ENCODE measurements around the gene SRMS. TPM values are rescaled to one million over a fixed set of nuclear protein-coding genes. Genes with fewer than 3 reads are reported as not detected.

SRMS gene
- total and polyA plus RNA-seq, 2 donors from 2014 or later = 0.38 TPM; not detected in 1

GRCh38 chr20:63505723-63506122 lies 41.8 kb downstream of the SRMS start:
- Histone ChIP-seq H3K36me3 (ENCODE audit: control insufficient read depth in 2 of 3, insufficient read depth in 3 of 3, low read length in 3 of 3) (no peaks in the 10 kb centered on the region), H3K27me3 (ENCODE audit: control insufficient read depth, insufficient read depth, low read length) (no peaks in the 10 kb centered on the region), H3K9me3 (ENCODE audit: control insufficient read depth in 2 of 3, insufficient read depth in 1 of 3, low read length in 3 of 3) (peaks cover 0 to 14% (median 0%) of the 10 kb centered on the region in 3 donors), H3K4me3 (ENCODE audit: low read length in 3 of 3) (no peak overlapping the region), H3K27ac (ENCODE audit: low read depth in 2 of 2, low read length in 2 of 2) (no peak overlapping the region), H3K9ac (ENCODE audit: low read length in 3 of 3) (no peak overlapping the region), H3K4me1 (ENCODE audit: control insufficient read depth in 2 of 3, insufficient read depth in 2 of 3, low read depth in 1 of 3, low read length in 3 of 3) (no peaks in the 10 kb centered on the region)
- DNase-seq (peak in 1 of 5 donors; percentile 44), FAIRE-seq (no peak)
- intact Hi-C loops (cut with DNase I) = no loop called here
- TF ChIP-seq, protein P1, sequence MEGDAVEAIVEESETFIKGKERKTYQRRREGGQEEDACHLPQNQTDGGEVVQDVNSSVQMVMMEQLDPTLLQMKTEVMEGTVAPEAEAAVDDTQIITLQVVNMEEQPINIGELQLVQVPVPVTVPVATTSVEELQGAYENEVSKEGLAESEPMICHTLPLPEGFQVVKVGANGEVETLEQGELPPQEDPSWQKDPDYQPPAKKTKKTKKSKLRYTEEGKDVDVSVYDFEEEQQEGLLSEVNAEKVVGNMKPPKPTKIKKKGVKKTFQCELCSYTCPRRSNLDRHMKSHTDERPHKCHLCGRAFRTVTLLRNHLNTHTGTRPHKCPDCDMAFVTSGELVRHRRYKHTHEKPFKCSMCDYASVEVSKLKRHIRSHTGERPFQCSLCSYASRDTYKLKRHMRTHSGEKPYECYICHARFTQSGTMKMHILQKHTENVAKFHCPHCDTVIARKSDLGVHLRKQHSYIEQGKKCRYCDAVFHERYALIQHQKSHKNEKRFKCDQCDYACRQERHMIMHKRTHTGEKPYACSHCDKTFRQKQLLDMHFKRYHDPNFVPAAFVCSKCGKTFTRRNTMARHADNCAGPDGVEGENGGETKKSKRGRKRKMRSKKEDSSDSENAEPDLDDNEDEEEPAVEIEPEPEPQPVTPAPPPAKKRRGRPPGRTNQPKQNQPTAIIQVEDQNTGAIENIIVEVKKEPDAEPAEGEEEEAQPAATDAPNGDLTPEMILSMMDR (IDR thresholded peaks at IDR 0.05; ENCODE audit: borderline replicate concordance, extremely low read depth, insufficient read depth) = no peak

DNA sequence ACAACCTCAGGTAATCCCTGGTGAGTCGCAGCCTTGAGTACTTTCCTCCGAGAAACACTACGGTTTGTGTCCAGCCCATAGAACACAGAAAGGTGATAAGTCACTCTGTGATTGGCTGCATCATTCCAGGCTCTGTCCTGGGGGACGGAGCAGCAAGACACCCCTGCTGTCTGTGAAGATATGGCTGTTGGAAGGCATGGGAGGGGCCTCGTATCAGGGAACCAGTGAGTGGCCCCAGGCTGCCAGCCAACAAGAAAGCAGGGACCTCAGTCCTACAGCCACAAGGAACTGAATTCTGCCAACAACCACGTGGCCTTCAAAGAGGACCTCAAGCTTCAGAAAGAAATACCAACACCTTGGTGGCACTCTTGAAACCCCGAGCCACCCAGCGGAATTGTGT lies 42.3 kb downstream of the SRMS start:
- DNase-seq (no peak), FAIRE-seq (no peak)
- Histone ChIP-seq H3K4me3 (ENCODE audit: low read length in 3 of 3) (no peak overlapping the region), H3K9me3 (ENCODE audit: control insufficient read depth in 2 of 3, insufficient read depth in 1 of 3, low read length in 3 of 3) (peaks cover 0 to 14% (median 0%) of the 10 kb centered on the region in 3 donors), H3K4me1 (ENCODE audit: control insufficient read depth in 2 of 3, insufficient read depth in 2 of 3, low read depth in 1 of 3, low read length in 3 of 3) (no peaks in the 10 kb centered on the region), H3K27me3 (ENCODE audit: control insufficient read depth, insufficient read depth, low read length) (no peaks in the 10 kb centered on the region), H3K9ac (ENCODE audit: low read length in 3 of 3) (no peak overlapping the region), H3K27ac (ENCODE audit: low read depth in 2 of 2, low read length in 2 of 2) (no peak overlapping the region), H3K36me3 (ENCODE audit: control insufficient read depth in 2 of 3, insufficient read depth in 3 of 3, low read length in 3 of 3) (no peaks in the 10 kb centered on the region)
- intact Hi-C loops (cut with DNase I) = no loop called here
- TF ChIP-seq, protein P1 (IDR thresholded peaks at IDR 0.05; ENCODE audit: borderline replicate concordance, extremely low read depth, insufficient read depth) = no peak

GRCh38 chr20:63504642-63505041 lies 42.9 kb downstream of the SRMS start:
- no peak overlapping the region for H3K4me3 ChIP-seq (ENCODE audit: low read length in 3 of 3)
- H3K9ac ChIP-seq (ENCODE audit: low read length in 3 of 3) = no peak overlapping the region
- H3K36me3 ChIP-seq (ENCODE audit: control insufficient read depth in 2 of 3, insufficient read depth in 3 of 3, low read length in 3 of 3) = no peaks in the 10 kb centered on the region
- no peaks in the 10 kb centered on the region for H3K4me1 ChIP-seq (ENCODE audit: control insufficient read depth in 2 of 3, insufficient read depth in 2 of 3, low read depth in 1 of 3, low read length in 3 of 3)
- H3K27me3 ChIP-seq (ENCODE audit: control insufficient read depth, insufficient read depth, low read length) = peaks cover 2% of the 10 kb centered on the region
- TF ChIP-seq, protein P1 (IDR thresholded peaks at IDR 0.05; ENCODE audit: borderline replicate concordance, extremely low read depth, insufficient read depth) = no peak
- FAIRE-seq (no peak), DNase-seq (peak in 1 of 5 donors; percentile 15)
- H3K27ac ChIP-seq (ENCODE audit: low read depth in 2 of 2, low read length in 2 of 2) = no peak overlapping the region
- peaks cover 0 to 14% (median 0%) of the 10 kb centered on the region in 3 donors for H3K9me3 ChIP-seq (ENCODE audit: control insufficient read depth in 2 of 3, insufficient read depth in 1 of 3, low read length in 3 of 3)
- intact Hi-C loops (cut with DNase I) = no loop called here

- TF ChIP-seq, protein P1 (IDR thresholded peaks at IDR 0.05; ENCODE audit: borderline replicate concordance, extremely low read depth, insufficient read depth) = no peak
- DNase-seq (peak in 1 of 5 donors; percentile 49), FAIRE-seq (no peak)
- Histone ChIP-seq H3K9me3 (ENCODE audit: control insufficient read depth in 2 of 3, insufficient read depth in 1 of 3, low read length in 3 of 3) (peaks cover 0 to 14% (median 0%) of the 10 kb centered on the region in 3 donors), H3K4me3 (ENCODE audit: low read length in 3 of 3) (no peak overlapping the region), H3K27ac (ENCODE audit: low read depth in 2 of 2, low read length in 2 of 2) (no peak overlapping the region), H3K27me3 (ENCODE audit: control insufficient read depth, insufficient read depth, low read length) (peaks cover 2% of the 10 kb centered on the region), H3K36me3 (ENCODE audit: control insufficient read depth in 2 of 3, insufficient read depth in 3 of 3, low read length in 3 of 3) (no peaks in the 10 kb centered on the region), H3K4me1 (ENCODE audit: control insufficient read depth in 2 of 3, insufficient read depth in 2 of 3, low read depth in 1 of 3, low read length in 3 of 3) (peaks cover 0 to 2% (median 0%) of the 10 kb centered on the region in 3 donors), H3K9ac (ENCODE audit: low read length in 3 of 3) (no peak overlapping the region)
- intact Hi-C loops (cut with DNase I) = no loop called here
Measured at GRCh38 chr20:63503524-63503923, 44.0 kb downstream of the SRMS start.
